CD4-positive, alpha-beta memory T cell (primary cell): ENCODE data around the gene CORO2B. TPM values are rescaled to one million over a fixed set of nuclear protein-coding genes. Genes with fewer than 3 reads are reported as not detected.
"Not testable (repeated sequence)": the region's sequence is repeated elsewhere in the genome, so short reads cannot be mapped to it uniquely, and the experiment has no call there.

Experiments
- CTCF ChIA-PET: fragments of 350-600 bp; sonication (Branson Sonifier 250); formaldehyde crosslinking; loops from one replicate; lab custom pipeline; 2021; ENCODE audit warnings: inconsistent platforms; ENCODE audit not compliant: partially characterized antibody; lab: Charles Lee
- POLR2A ChIA-PET: fragments of 350-600 bp; sonication (Branson Sonifier 250); formaldehyde crosslinking; loops from one replicate; lab custom pipeline; 2021; ENCODE audit not compliant: partially characterized antibody; lab: Charles Lee
- DNase-seq, 5 donors: peaks; one replicate each; pipeline versions ENCODE4 v3.0.0 to v3.0.0-alpha.2; 2020 to 2022; ENCODE audit warnings: mixed read lengths in 1 of 5
- H3K27ac ChIP-seq: one replicate; pipeline ENCODE4 v1.7.0; 2013; ENCODE audit warnings: low read depth, low read length
- H3K27me3 ChIP-seq: 2 replicates; pipeline ENCODE4 v1.7.0; 2013; ENCODE audit warnings: mild to moderate bottlenecking, low read length, moderate library complexity; ENCODE audit not compliant: insufficient read depth
- H3K36me3 ChIP-seq: 2 replicates; pipeline ENCODE4 v1.7.0; 2013; ENCODE audit warnings: mild to moderate bottlenecking, low read length, moderate library complexity; ENCODE audit not compliant: insufficient read depth
- H3K4me1 ChIP-seq: 2 replicates; pipeline ENCODE4 v1.7.0; 2013; ENCODE audit warnings: mild to moderate bottlenecking, low read length, moderate library complexity; ENCODE audit not compliant: insufficient read depth
- H3K4me3 ChIP-seq, 2 donors: one replicate each; pipeline ENCODE4 v1.7.0; 2013; ENCODE audit warnings: low read length in 2 of 2, mild to moderate bottlenecking in 1 of 2
- H3K9me3 ChIP-seq, 2 donors: one replicate each; pipeline ENCODE4 v1.7.0; 2013; ENCODE audit warnings: low read length in 2 of 2, control low read depth in 1 of 2; ENCODE audit not compliant: control insufficient read depth in 1 of 2
- H3K27ac Mint-ChIP-seq, 7 donors: one replicate each; pipeline ENCODE4 v1.8.0; 2020 to 2021; ENCODE audit warnings: mixed read lengths in 7 of 7, mild to moderate bottlenecking in 6 of 7, inconsistent platforms in 3 of 7, moderate library complexity in 3 of 7
- H3K27me3 Mint-ChIP-seq, 2 donors: one replicate each; pipeline ENCODE4 v1.8.0; 2020 to 2021; ENCODE audit warnings: mixed read lengths in 2 of 2
- H3K36me3 Mint-ChIP-seq, 2 donors: one replicate each; pipeline ENCODE4 v1.8.0; 2020 to 2021; ENCODE audit warnings: mixed read lengths in 2 of 2, inconsistent platforms in 1 of 2, mild to moderate bottlenecking in 1 of 2
- H3K4me1 Mint-ChIP-seq, 4 donors: one replicate each; pipeline ENCODE4 v1.8.0; 2020 to 2021; ENCODE audit warnings: mixed read lengths in 4 of 4, mild to moderate bottlenecking in 1 of 4
- H3K4me3 Mint-ChIP-seq, 8 donors: one replicate each; pipeline ENCODE4 v1.8.0; 2020 to 2021; ENCODE audit warnings: mixed read lengths in 8 of 8, mild to moderate bottlenecking in 7 of 8, moderate library complexity in 6 of 8, inconsistent platforms in 3 of 8
- H3K9me3 Mint-ChIP-seq, 8 donors: one replicate each; pipeline ENCODE4 v1.8.0; 2020 to 2021; ENCODE audit warnings: mixed read lengths in 8 of 8, mild to moderate bottlenecking in 5 of 8, inconsistent platforms in 3 of 8, moderate library complexity in 1 of 8
- intact Hi-C: fragments of 100-400 bp; cut with micrococcal nuclease; formaldehyde crosslinking; loops from one replicate; pipeline ENCODE4 v1.15.1; 2023
- polyA plus RNA-seq, 2 donors: library from polyadenylated mRNA; unstranded; fragments of 300-500 nt; fragmentation: Illumina TruSeq; gene quantifications; one replicate each; pipeline ENCODE4 v1.2.3, GENCODE V29; 2021
- total RNA-seq, 2 experiments: library from RNA; stranded (reverse); gene quantifications; one replicate each; pipeline ENCODE4 v1.2.3, GENCODE V29; 2021

CORO2B gene
- total and polyA plus RNA-seq, 4 experiments from 2014 or later, result not detected

- no peak for DNase-seq
- Mint-ChIP-seq H3K36me3 (no peaks in the 10 kb centered on the region), H3K4me1 (peaks cover 0 to 5% (median 3%) of the 10 kb centered on the region in 4 donors), H3K27ac (no peak overlapping the region), H3K27me3 (peaks cover 6 to 15% of the 10 kb centered on the region in 2 donors), H3K4me3 (no peak overlapping the region), H3K9me3 (peaks cover 0 to 2% (median 0%) of the 10 kb centered on the region in 8 donors)
- POLR2A ChIA-PET, result no interaction called here
- Histone ChIP-seq H3K27me3 (no peaks in the 10 kb centered on the region), H3K27ac (no peak overlapping the region), H3K4me3 (no peak overlapping the region), H3K36me3 (no peaks in the 10 kb centered on the region), H3K9me3 (no peaks in the 10 kb centered on the region), H3K4me1 (no peaks in the 10 kb centered on the region)
- intact Hi-C loops, result no loop called here
- CTCF ChIA-PET, result interaction anchor here (1.0 to 1.2 kb wide), 2 partner anchors 9 to 199 kb away, joined by 4 to 6 read pairs; no protein-coding TSS in a partner anchor
Observed at GRCh38 chr15:68676926-68677325, 98.1 kb downstream of the CORO2B start.

- Mint-ChIP-seq H3K27ac (no peak overlapping the region), H3K27me3 (peaks cover 5 to 13% of the 10 kb centered on the region in 2 donors), H3K9me3 (peaks cover 0 to 2% (median 0%) of the 10 kb centered on the region in 8 donors), H3K4me1 (peaks cover 0 to 5% (median 3%) of the 10 kb centered on the region in 4 donors), H3K36me3 (no peaks in the 10 kb centered on the region), H3K4me3 (no peak overlapping the region)
- Histone ChIP-seq H3K27me3 (no peaks in the 10 kb centered on the region), H3K4me1 (no peaks in the 10 kb centered on the region), H3K4me3 (no peak overlapping the region), H3K27ac (no peak overlapping the region), H3K36me3 (no peaks in the 10 kb centered on the region), H3K9me3 (no peaks in the 10 kb centered on the region)
- no peak for DNase-seq
- intact Hi-C loops, result no loop called here
- POLR2A ChIA-PET, result no interaction called here
- CTCF ChIA-PET, result interaction anchor here (1.0 kb wide), 1 partner anchor 8 kb away, joined by 4 read pairs; no protein-coding TSS in a partner anchor
Observed at GRCh38 chr15:68677996-68678395, 99.2 kb downstream of the CORO2B start.

GRCh38 chr15:68678746-68679145, 100.0 kb downstream of the CORO2B start:
- Histone ChIP-seq H3K9me3 (no peaks in the 10 kb centered on the region), H3K4me1 (no peaks in the 10 kb centered on the region), H3K4me3 (no peak overlapping the region), H3K36me3 (no peaks in the 10 kb centered on the region), H3K27ac (no peak overlapping the region), H3K27me3 (no peaks in the 10 kb centered on the region)
- no peak for DNase-seq
- POLR2A ChIA-PET, result no interaction called here
- CTCF ChIA-PET, result no interaction called here
- H3K27ac Mint-ChIP-seq, result no peak overlapping the region
- H3K9me3 Mint-ChIP-seq, result peaks cover 0 to 2% (median 0%) of the 10 kb centered on the region in 8 donors
- intact Hi-C loops, result no loop called here
- H3K27me3 Mint-ChIP-seq, result peaks cover 4 to 12% of the 10 kb centered on the region in 2 donors
- H3K4me1 Mint-ChIP-seq, result peaks cover 0 to 4% (median 3%) of the 10 kb centered on the region in 4 donors
- H3K4me3 Mint-ChIP-seq, result no peak overlapping the region
- no peaks in the 10 kb centered on the region for H3K36me3 Mint-ChIP-seq

GRCh38 chr15:68679161-68679560, 100.4 kb downstream of the CORO2B start:
- no peaks in the 10 kb centered on the region for H3K4me1 ChIP-seq
- Mint-ChIP-seq H3K4me3 (no peak overlapping the region), H3K27ac (no peak overlapping the region), H3K27me3 (peaks cover 3 to 11% of the 10 kb centered on the region in 2 donors), H3K36me3 (no peaks in the 10 kb centered on the region), H3K4me1 (no peaks in the 10 kb centered on the region), H3K9me3 (peaks cover 0 to 2% (median 0%) of the 10 kb centered on the region in 8 donors)
- ChIA-PET POLR2A (no interaction called here), CTCF (no interaction called here)
- no peaks in the 10 kb centered on the region for H3K27me3 ChIP-seq
- H3K36me3 ChIP-seq, result no peaks in the 10 kb centered on the region
- intact Hi-C loops, result no loop called here
- DNase-seq, result no peak
- no peaks in the 10 kb centered on the region for H3K9me3 ChIP-seq
- no peak overlapping the region for H3K27ac ChIP-seq
- no peak overlapping the region for H3K4me3 ChIP-seq

GRCh38 chr15:68679961-68680371, 101.2 kb downstream of the CORO2B start:
- Histone ChIP-seq H3K4me3 (no peak overlapping the region), H3K4me1 (no peaks in the 10 kb centered on the region), H3K27ac (no peak overlapping the region), H3K27me3 (no peaks in the 10 kb centered on the region), H3K9me3 (no peaks in the 10 kb centered on the region), H3K36me3 (no peaks in the 10 kb centered on the region)
- CTCF ChIA-PET, result interaction anchor here (1.4 kb wide), 1 partner anchor 197 kb away, joined by 3 read pairs; no protein-coding TSS in a partner anchor
- POLR2A ChIA-PET, result no interaction called here
- peaks cover 5 to 13% of the 10 kb centered on the region in 2 donors for H3K27me3 Mint-ChIP-seq
- intact Hi-C loops, result no loop called here
- no peaks in the 10 kb centered on the region for H3K9me3 Mint-ChIP-seq
- H3K4me3 Mint-ChIP-seq, result no peak overlapping the region
- H3K36me3 Mint-ChIP-seq, result no peaks in the 10 kb centered on the region
- H3K27ac Mint-ChIP-seq, result no peak overlapping the region
- no peak for DNase-seq
- H3K4me1 Mint-ChIP-seq, result no peaks in the 10 kb centered on the region

- H3K4me1 Mint-ChIP-seq, H3K4me3 ChIP-seq, DNase-seq, intact Hi-C loops, H3K27me3 ChIP-seq, H3K9me3 Mint-ChIP-seq, H3K9me3 ChIP-seq, H3K36me3 Mint-ChIP-seq, H3K36me3 ChIP-seq, H3K4me3 Mint-ChIP-seq, POLR2A ChIA-PET, H3K27ac ChIP-seq, H3K4me1 ChIP-seq, H3K27ac Mint-ChIP-seq: not testable (repeated sequence)
- H3K27me3 Mint-ChIP-seq, result peaks cover 5 to 13% of the 10 kb centered on the region in 2 donors
- CTCF ChIA-PET, result interaction anchor here (1.4 kb wide), 1 partner anchor 196 kb away, joined by 3 read pairs; no protein-coding TSS in a partner anchor
Observed at GRCh38 chr15:68680756-68681155, 102.0 kb downstream of the CORO2B start.

GRCh38 chr15:68681836-68682235, 103.0 kb downstream of the CORO2B start:
- ChIA-PET CTCF (no interaction called here), POLR2A (no interaction called here)
- no peak overlapping the region for H3K27ac ChIP-seq
- Mint-ChIP-seq H3K4me1 (no peaks in the 10 kb centered on the region), H3K27me3 (peaks cover 5 to 15% of the 10 kb centered on the region in 2 donors), H3K9me3 (no peaks in the 10 kb centered on the region), H3K27ac (no peak overlapping the region), H3K36me3 (no peaks in the 10 kb centered on the region), H3K4me3 (peak overlapping the region in 1 of 8 donors; percentile 4)
- H3K36me3 ChIP-seq, result no peaks in the 10 kb centered on the region
- H3K4me3 ChIP-seq, result no peak overlapping the region
- intact Hi-C loops, result no loop called here
- no peaks in the 10 kb centered on the region for H3K27me3 ChIP-seq
- DNase-seq, result no peak
- no peaks in the 10 kb centered on the region for H3K9me3 ChIP-seq
- H3K4me1 ChIP-seq, result no peaks in the 10 kb centered on the region
